Stimulated activated naive CD8-positive, alpha-beta T cell treated with anti-CD3 and anti-CD28 coated beads, Interleukin-15, Interleukin-2, amounts not matched to agents 100 ng/mL and 50 ng/mL, for 24 hours (primary cell): ENCODE data around the gene IFIT2.

Experiments
- H3K27ac Mint-ChIP-seq: one replicate; pipeline ENCODE4 v1.8.0; 2021; ENCODE audit warnings: mild to moderate bottlenecking, mixed read lengths
- H3K27me3 Mint-ChIP-seq: one replicate; pipeline ENCODE4 v1.8.0; 2021; ENCODE audit warnings: mixed read lengths
- H3K36me3 Mint-ChIP-seq: one replicate; pipeline ENCODE4 v1.8.0; 2021; ENCODE audit warnings: low read depth, mixed read lengths
- H3K4me1 Mint-ChIP-seq: one replicate; pipeline ENCODE4 v1.8.0; 2021; ENCODE audit warnings: low read depth, mixed read lengths
- H3K4me3 Mint-ChIP-seq: one replicate; pipeline ENCODE4 v1.8.0; 2021; ENCODE audit warnings: mild to moderate bottlenecking, mixed read lengths
- H3K9me3 Mint-ChIP-seq: one replicate; pipeline ENCODE4 v1.8.0; 2021; ENCODE audit warnings: mixed read lengths

The IFIT2 gene, protein sequence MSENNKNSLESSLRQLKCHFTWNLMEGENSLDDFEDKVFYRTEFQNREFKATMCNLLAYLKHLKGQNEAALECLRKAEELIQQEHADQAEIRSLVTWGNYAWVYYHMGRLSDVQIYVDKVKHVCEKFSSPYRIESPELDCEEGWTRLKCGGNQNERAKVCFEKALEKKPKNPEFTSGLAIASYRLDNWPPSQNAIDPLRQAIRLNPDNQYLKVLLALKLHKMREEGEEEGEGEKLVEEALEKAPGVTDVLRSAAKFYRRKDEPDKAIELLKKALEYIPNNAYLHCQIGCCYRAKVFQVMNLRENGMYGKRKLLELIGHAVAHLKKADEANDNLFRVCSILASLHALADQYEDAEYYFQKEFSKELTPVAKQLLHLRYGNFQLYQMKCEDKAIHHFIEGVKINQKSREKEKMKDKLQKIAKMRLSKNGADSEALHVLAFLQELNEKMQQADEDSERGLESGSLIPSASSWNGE

GRCh38 chr10:89301721-89302445 lies at the start of gene IFIT2:
IFIT2 (plus strand) TSS chr10:89302046; CDS start chr10:89302124, 78 bp downstream.
- H3K9me3 Mint-ChIP-seq = peaks cover 8% of the 10 kb centered on the region
- H3K36me3 Mint-ChIP-seq = peaks cover 15% of the 10 kb centered on the region
- peak within 1 kb of the TSS; percentile 85 for H3K27ac Mint-ChIP-seq
- no peaks in the 10 kb centered on the region for H3K27me3 Mint-ChIP-seq
- H3K4me3 Mint-ChIP-seq = peak within 1 kb of the TSS; percentile 84
- H3K4me1 Mint-ChIP-seq = peaks cover 38% of the 10 kb centered on the region

DNA sequence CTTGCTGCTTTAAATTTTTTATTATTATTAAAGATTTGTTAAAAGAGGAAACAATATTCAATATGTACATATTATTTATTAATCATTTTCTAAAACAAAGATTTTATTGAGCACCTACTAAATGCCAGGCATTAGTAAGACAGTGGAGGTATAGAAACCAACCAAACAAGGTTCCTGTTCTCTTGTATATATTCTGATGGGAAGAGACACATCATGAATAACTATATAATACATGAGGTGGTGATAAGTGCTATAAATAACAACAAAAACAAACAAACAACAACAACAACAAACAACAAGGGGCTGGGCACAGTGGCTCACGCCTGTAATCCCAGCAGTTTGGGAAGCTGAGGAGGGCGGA lies 49.6 kb upstream of the IFIT2 start:
- H3K27me3 Mint-ChIP-seq = peaks cover 4% of the 10 kb centered on the region
- H3K36me3 Mint-ChIP-seq = peaks cover 11% of the 10 kb centered on the region
- H3K4me3 Mint-ChIP-seq = no peak overlapping the region
- peak overlapping the region; percentile 26 for H3K27ac Mint-ChIP-seq
- peaks cover 12% of the 10 kb centered on the region for H3K9me3 Mint-ChIP-seq
- H3K4me1 Mint-ChIP-seq = peaks cover 44% of the 10 kb centered on the region

DNA sequence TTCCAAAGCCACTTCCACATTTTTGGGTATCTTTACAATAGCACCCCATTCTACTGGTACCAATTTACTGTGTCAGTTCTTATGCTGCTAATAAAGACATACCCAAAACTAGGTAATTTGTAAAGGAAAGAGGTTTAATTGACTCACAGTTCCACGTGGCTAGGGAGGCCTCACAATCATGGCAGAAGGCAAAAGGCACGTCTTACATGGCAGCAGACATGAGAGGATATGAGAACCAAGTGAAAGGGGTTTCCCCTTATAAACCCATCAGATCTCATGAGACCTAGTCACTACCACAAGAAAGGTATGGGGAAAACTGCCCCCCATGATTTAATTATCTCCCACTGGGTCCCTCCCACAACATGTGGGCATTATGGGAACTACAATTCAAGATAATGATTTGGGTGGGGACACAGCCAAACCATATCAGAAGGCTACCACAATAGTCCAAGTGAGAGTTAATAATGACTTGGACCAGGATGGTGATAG lies 46.7 kb upstream of the IFIT2 start:
- H3K4me1 Mint-ChIP-seq = peaks cover 29% of the 10 kb centered on the region
- peaks cover 17% of the 10 kb centered on the region for H3K27me3 Mint-ChIP-seq
- H3K4me3 Mint-ChIP-seq = peak overlapping the region; percentile 30
- H3K36me3 Mint-ChIP-seq = peaks cover 11% of the 10 kb centered on the region
- H3K27ac Mint-ChIP-seq = peak overlapping the region; percentile 76
- H3K9me3 Mint-ChIP-seq = peaks cover 12% of the 10 kb centered on the region

- peaks cover 26% of the 10 kb centered on the region for H3K4me1 Mint-ChIP-seq
- peaks cover 12% of the 10 kb centered on the region for H3K9me3 Mint-ChIP-seq
- no peak overlapping the region for H3K27ac Mint-ChIP-seq
- H3K27me3 Mint-ChIP-seq = peaks cover 17% of the 10 kb centered on the region
- peaks cover 11% of the 10 kb centered on the region for H3K36me3 Mint-ChIP-seq
- H3K4me3 Mint-ChIP-seq = no peak overlapping the region
Measured at GRCh38 chr10:89255793-89256192, 46.1 kb upstream of the IFIT2 start.

DNA sequence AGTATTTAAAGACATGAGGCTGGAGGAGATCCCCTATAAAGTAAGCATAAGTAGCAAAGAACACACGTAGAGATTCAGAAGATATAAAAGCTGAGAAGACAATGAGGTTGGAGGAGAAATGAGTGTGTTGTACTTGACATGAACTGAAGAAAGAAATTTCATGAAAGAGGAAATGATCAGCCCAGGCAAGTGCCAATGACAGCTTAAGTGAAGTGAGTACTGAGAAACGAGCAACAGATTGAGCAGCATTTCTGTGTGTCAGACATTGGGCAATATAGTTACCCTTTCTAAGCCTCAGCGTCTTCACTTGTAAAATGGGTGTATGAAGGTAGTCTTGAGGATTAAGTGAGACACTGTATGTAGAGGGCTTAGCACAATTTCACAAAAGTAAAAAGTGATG lies 45.5 kb upstream of the IFIT2 start:
- Mint-ChIP-seq H3K4me3 (no peak overlapping the region), H3K27me3 (peaks cover 17% of the 10 kb centered on the region), H3K36me3 (peaks cover 11% of the 10 kb centered on the region), H3K27ac (no peak overlapping the region), H3K9me3 (peaks cover 12% of the 10 kb centered on the region), H3K4me1 (peaks cover 23% of the 10 kb centered on the region)

DNA sequence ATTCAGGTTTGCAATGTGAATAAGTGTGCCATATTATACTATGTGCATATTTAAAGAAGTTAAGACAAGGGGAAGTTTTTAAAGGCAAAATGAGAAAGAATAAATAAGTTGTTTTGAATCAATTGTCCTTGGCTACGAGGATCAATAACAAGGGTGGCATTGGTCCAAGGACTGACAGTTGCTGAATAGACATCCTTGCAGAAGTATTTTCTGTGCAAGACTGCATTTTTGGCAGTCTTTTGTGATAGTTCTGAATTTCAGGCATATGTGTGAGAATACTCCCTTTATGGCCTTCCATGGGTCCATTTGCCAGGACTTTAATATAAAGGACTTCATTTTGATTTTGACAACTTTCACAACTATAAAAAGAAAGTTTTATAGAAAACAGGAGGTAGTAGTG lies 44.9 kb upstream of the IFIT2 start:
- H3K36me3 Mint-ChIP-seq = peaks cover 11% of the 10 kb centered on the region
- no peak overlapping the region for H3K4me3 Mint-ChIP-seq
- peaks cover 23% of the 10 kb centered on the region for H3K4me1 Mint-ChIP-seq
- H3K27me3 Mint-ChIP-seq = peaks cover 17% of the 10 kb centered on the region
- no peak overlapping the region for H3K27ac Mint-ChIP-seq
- H3K9me3 Mint-ChIP-seq = peaks cover 12% of the 10 kb centered on the region

GRCh38 chr10:89257581-89257980 lies 44.3 kb upstream of the IFIT2 start:
- no peak overlapping the region for H3K27ac Mint-ChIP-seq
- H3K4me1 Mint-ChIP-seq = peaks cover 19% of the 10 kb centered on the region
- no peak overlapping the region for H3K4me3 Mint-ChIP-seq
- H3K27me3 Mint-ChIP-seq = peaks cover 17% of the 10 kb centered on the region
- peaks cover 11% of the 10 kb centered on the region for H3K36me3 Mint-ChIP-seq
- peaks cover 12% of the 10 kb centered on the region for H3K9me3 Mint-ChIP-seq

GRCh38 chr10:89258881-89259280 lies 43.0 kb upstream of the IFIT2 start:
- Mint-ChIP-seq H3K4me3 (no peak overlapping the region), H3K4me1 (peaks cover 19% of the 10 kb centered on the region), H3K27ac (no peak overlapping the region), H3K27me3 (peaks cover 17% of the 10 kb centered on the region), H3K36me3 (peaks cover 11% of the 10 kb centered on the region), H3K9me3 (peaks cover 12% of the 10 kb centered on the region)

DNA sequence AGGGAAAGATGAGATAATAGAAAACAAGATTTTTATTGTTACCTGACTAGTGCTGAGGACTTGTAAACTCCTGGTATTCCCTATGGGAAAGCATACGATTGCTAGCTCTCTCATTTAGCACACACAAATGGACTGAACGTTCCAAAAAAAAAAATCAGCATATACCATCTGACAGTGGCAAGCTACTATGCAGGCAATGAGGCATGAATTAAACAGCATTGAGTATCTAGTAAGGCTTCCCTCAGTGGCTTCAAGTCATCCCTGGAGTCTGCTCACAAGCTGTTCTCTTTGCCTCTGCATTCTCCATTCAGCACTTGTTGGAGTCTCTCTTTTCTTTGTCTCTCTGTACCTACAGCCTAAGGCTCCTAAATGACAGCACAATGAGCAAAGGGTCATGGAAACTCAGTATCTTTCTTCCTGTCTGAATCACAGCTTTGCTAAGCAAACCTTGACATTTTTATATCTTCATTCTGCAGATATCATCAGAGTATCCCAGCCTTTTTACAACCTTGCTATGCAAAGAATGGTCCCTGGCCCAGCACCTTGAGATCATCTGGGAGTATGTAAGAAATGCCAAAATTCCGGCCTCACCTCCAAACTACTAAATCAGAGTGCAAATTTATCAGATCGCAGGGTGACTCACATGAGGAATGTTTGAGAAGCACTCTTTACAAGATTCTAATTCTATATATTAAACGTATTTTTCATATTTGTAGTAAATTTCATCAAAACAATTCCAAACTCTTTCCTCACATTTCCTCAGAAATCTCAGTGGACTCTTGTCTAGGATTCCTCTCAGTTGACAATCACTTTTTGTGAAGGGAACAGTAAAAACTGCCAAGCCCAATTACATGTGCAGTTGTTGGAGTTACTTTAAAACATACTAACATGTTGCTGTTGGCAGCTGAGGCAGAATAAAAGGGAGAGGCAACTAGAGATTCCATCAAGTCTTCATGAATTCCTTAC lies 39.5 kb upstream of the IFIT2 start:
- Mint-ChIP-seq H3K4me3 (no peak overlapping the region), H3K27ac (no peak overlapping the region), H3K4me1 (peaks cover 6% of the 10 kb centered on the region), H3K27me3 (peaks cover 11% of the 10 kb centered on the region), H3K9me3 (no peaks in the 10 kb centered on the region), H3K36me3 (no peaks in the 10 kb centered on the region)

DNA sequence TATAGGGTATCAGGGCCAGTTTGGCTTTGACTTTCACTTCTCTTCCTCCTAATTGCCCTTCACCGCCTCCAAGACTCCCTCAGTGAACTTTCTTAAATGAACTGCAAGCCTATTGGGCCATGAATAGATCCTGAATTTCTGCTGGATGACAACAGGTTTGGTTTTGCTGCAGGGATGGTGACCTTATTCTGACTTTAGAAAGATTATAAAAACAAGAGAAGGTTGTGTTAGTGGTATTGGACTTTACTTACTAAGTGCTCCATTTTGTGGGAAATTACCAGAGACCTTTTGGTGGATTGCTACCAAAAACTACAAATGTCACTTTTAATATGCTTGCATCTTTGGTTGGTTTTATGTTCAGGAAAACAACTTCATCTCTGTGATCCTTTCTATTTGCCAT lies 38.8 kb upstream of the IFIT2 start:
- peaks cover 6% of the 10 kb centered on the region for H3K4me1 Mint-ChIP-seq
- no peak overlapping the region for H3K27ac Mint-ChIP-seq
- no peak overlapping the region for H3K4me3 Mint-ChIP-seq
- H3K9me3 Mint-ChIP-seq = no peaks in the 10 kb centered on the region
- H3K36me3 Mint-ChIP-seq = no peaks in the 10 kb centered on the region
- H3K27me3 Mint-ChIP-seq = peaks cover 6% of the 10 kb centered on the region

DNA sequence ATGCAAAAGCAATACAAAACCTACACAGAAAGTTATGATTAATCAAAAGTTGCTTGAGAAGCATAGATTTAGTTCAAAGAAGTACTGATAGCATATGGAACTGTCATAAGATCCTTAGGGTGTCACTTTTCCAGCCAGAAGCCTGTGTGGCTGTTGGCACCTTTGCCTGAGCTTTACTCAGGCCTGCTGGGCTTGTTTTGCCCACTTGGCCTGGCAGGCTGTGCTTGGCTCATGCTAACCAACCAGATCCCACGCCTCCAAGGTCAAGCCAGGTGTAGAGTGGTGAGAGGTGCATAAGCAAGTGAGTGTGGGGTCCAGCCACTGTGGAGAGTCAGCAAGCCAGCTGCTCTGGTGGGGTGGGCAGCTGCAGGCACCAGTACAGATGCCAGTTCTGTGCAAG lies 38.3 kb upstream of the IFIT2 start:
- peaks cover 6% of the 10 kb centered on the region for H3K4me1 Mint-ChIP-seq
- no peaks in the 10 kb centered on the region for H3K36me3 Mint-ChIP-seq
- peaks cover 6% of the 10 kb centered on the region for H3K27me3 Mint-ChIP-seq
- no peak overlapping the region for H3K4me3 Mint-ChIP-seq
- no peaks in the 10 kb centered on the region for H3K9me3 Mint-ChIP-seq
- no peak overlapping the region for H3K27ac Mint-ChIP-seq

DNA sequence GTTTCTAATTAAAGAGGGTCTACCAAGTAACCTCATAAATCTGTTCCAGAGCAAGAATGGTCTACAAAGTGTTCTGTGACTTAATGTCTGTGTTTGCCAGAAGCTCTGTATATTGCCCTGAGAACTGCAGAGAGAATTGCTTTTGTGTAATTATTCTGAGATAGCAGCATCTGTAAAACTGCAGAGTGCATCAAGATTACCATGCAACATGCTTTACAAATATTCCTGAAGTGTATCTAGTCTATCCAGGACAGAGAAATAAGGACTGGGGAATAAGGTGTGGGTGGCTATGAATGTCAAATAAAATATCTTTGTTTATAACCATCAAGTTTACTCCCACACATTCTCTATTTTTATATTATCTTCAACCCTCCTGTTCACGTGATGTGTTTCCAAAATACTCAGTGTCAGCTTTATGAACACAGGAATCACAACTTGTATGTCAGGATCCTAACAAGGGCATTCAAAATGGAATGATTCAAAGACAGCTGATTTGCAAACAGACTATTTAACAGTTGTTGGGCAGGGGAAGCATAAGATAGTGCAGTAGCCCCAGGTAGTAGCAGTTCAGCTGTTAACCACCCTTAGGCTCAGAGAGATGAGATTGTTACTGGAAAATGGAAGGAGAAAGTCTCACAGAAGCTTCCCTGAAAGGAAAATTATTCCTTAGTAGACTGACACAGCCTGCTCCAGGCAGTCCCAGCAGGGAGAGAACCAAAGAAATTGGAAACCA lies 35.0 kb upstream of the IFIT2 start:
- Mint-ChIP-seq H3K4me1 (no peaks in the 10 kb centered on the region), H3K27me3 (no peaks in the 10 kb centered on the region), H3K4me3 (no peak overlapping the region), H3K9me3 (no peaks in the 10 kb centered on the region), H3K27ac (no peak overlapping the region), H3K36me3 (no peaks in the 10 kb centered on the region)

GRCh38 chr10:89269433-89270152 lies 32.3 kb upstream of the IFIT2 start:
- Mint-ChIP-seq H3K36me3 (no peaks in the 10 kb centered on the region), H3K4me3 (no peak overlapping the region), H3K27ac (no peak overlapping the region), H3K9me3 (no peaks in the 10 kb centered on the region), H3K27me3 (no peaks in the 10 kb centered on the region), H3K4me1 (no peaks in the 10 kb centered on the region)
